IMR-90 (cell line): Measurements from ENCODE around the gene DSCAML1. TPM values are rescaled to one million over a fixed set of nuclear protein-coding genes. Genes with fewer than 3 reads are reported as not detected.

Source experiments
- ATAC-seq: fragments of 200-7000 bp; cut with Tn5 transposase; 2 replicates; pipeline ENCODE4 v1.9.1; 2020; ENCODE audit warnings: low read depth, mild to moderate bottlenecking, moderate library complexity
- BruUV-seq: library from RNA; stranded (reverse); fragments of 400-500 nt; replicated peaks from 2 replicates; lab custom pipeline; 2021; lab: Mats Ljungman, UMichigan
- CTCF ChIA-PET: fragments of 300-600 bp; formaldehyde crosslinking; extraction: SDS; loops from one replicate; lab custom pipeline; 2021; ENCODE audit warnings: antibody characterized with exemption; lab: Yijun Ruan, JAX
- POLR2A ChIA-PET: fragments of 300-600 bp; sonication (Branson Sonifier 250); formaldehyde crosslinking; loops from one replicate; lab custom pipeline; 2022; ENCODE audit warnings: antibody characterized with exemption; ENCODE audit not compliant: unreplicated experiment; lab: Charles Lee
- DNase-seq: peaks from one replicate; pipeline ENCODE4 v3.0.0; 2013
- H2AFZ ChIP-seq: replicated peaks from 2 replicates; pipeline ENCODE3; 2013; ENCODE audit warnings: low read length, mild to moderate bottlenecking; ENCODE audit not compliant: poor library complexity
- H2AK5ac ChIP-seq: 2 replicates; pipeline ENCODE4 v1.6.1; 2013; ENCODE audit warnings: low read depth, low read length, inconsistent platforms
- H2AK9ac ChIP-seq: replicated peaks from 2 replicates; pipeline ENCODE3; 2013; ENCODE audit warnings: mild to moderate bottlenecking, low read depth, low read length, moderate library complexity; ENCODE audit not compliant: poor library complexity
- H2BK120ac ChIP-seq: 2 replicates; pipeline ENCODE4 v1.6.1; 2013; ENCODE audit warnings: low read depth, low read length, inconsistent platforms
- H2BK15ac ChIP-seq: 3 replicates; pipeline ENCODE4 v1.6.1; 2013; ENCODE audit warnings: low read depth, low read length, inconsistent platforms
- H2BK20ac ChIP-seq: 2 replicates; pipeline ENCODE4 v1.6.1; 2013; ENCODE audit warnings: low read depth, mild to moderate bottlenecking, inconsistent platforms, low read length, moderate library complexity
- H2BK5ac ChIP-seq: 2 replicates; pipeline ENCODE4 v1.6.1; 2013; ENCODE audit warnings: mild to moderate bottlenecking, low read depth, low read length, inconsistent platforms; ENCODE audit not compliant: poor library complexity, severe bottlenecking
- H3K14ac ChIP-seq: replicated peaks from 2 replicates; pipeline ENCODE4 v1.6.1; 2013; ENCODE audit warnings: low read depth, low read length, inconsistent platforms
- H3K18ac ChIP-seq: 2 replicates; pipeline ENCODE4 v1.6.1; 2013; ENCODE audit warnings: low read depth, low read length, control low read depth
- H3K23ac ChIP-seq: 2 replicates; pipeline ENCODE4 v1.6.1; 2013; ENCODE audit warnings: low read depth, low read length, inconsistent platforms
- H3K27ac ChIP-seq: 2 replicates; pipeline ENCODE4 v1.5.1; 2013; ENCODE audit warnings: mild to moderate bottlenecking, control low read depth, low read length; ENCODE audit not compliant: insufficient read depth
- H3K27me3 ChIP-seq: 2 replicates; pipeline ENCODE4 v1.6.1; 2013; ENCODE audit warnings: low read length; ENCODE audit not compliant: control insufficient read depth, insufficient read depth
- H3K36me3 ChIP-seq: 2 replicates; pipeline ENCODE4 v1.6.1; 2013; ENCODE audit warnings: low read length, mixed read lengths; ENCODE audit not compliant: control insufficient read depth, insufficient read depth
- H3K4ac ChIP-seq: 2 replicates; pipeline ENCODE4 v1.6.1; 2013; ENCODE audit warnings: low read depth, low read length, inconsistent platforms
- H3K4me1 ChIP-seq: 2 replicates; pipeline ENCODE4 v1.6.1; 2013; ENCODE audit warnings: low read length, mixed read lengths; ENCODE audit not compliant: control insufficient read depth, insufficient read depth
- H3K4me2 ChIP-seq: 2 replicates; pipeline ENCODE4 v1.6.1; 2013; ENCODE audit warnings: low read depth, mild to moderate bottlenecking, control low read depth, low read length, moderate library complexity
- H3K4me3 ChIP-seq: 2 replicates; pipeline ENCODE4 v1.5.1; 2013; ENCODE audit warnings: low read depth, mild to moderate bottlenecking, control low read depth, low read length, moderate library complexity; ENCODE audit not compliant: insufficient read depth
- H3K56ac ChIP-seq: 2 replicates; pipeline ENCODE4 v1.6.1; 2013; ENCODE audit warnings: low read length, inconsistent platforms; ENCODE audit not compliant: insufficient read depth; ENCODE audit errors: extremely low read depth
- H3K79me1 ChIP-seq, 2 experiments: 2 replicates each; pipeline ENCODE4 v1.6.1; 2013; ENCODE audit warnings: low read length in 2 of 2, inconsistent platforms in 1 of 2, low read depth in 1 of 2
- H3K9ac ChIP-seq: 2 replicates; pipeline ENCODE4 v1.6.1; 2013; ENCODE audit warnings: low read depth, low read length, control low read depth
- H3K9me1 ChIP-seq: 2 replicates; pipeline ENCODE4 v1.6.1; 2013; ENCODE audit warnings: low read length, inconsistent platforms; ENCODE audit not compliant: insufficient read depth
- H3K9me3 ChIP-seq: 2 replicates; pipeline ENCODE4 v1.6.1; 2013; ENCODE audit warnings: low read length; ENCODE audit not compliant: control insufficient read depth, insufficient read depth
- H4K20me1 ChIP-seq: 2 replicates; pipeline ENCODE4 v1.6.1; 2013; ENCODE audit warnings: low read length, inconsistent platforms; ENCODE audit not compliant: insufficient read depth
- H4K5ac ChIP-seq: 2 replicates; pipeline ENCODE4 v1.6.1; 2013; ENCODE audit warnings: mild to moderate bottlenecking, low read depth, low read length, control low read depth
- H4K8ac ChIP-seq, 2 experiments: 2 replicates each; pipeline ENCODE4 v1.6.1; 2013; ENCODE audit warnings: low read depth in 2 of 2, low read length in 2 of 2, control low read depth in 1 of 2, inconsistent platforms in 1 of 2
- H4K91ac ChIP-seq: 2 replicates; pipeline ENCODE4 v1.6.1; 2013; ENCODE audit warnings: low read depth, low read length, inconsistent platforms; ENCODE audit not compliant: insufficient read depth
- BHLHE40 ChIP-seq: fragments of 150-350 bp; IDR thresholded peaks from 2 replicates; pipeline ENCODE4 v1.6.1; 2016; ENCODE audit warnings: mild to moderate bottlenecking, low read depth, low read length
- CEBPB ChIP-seq: IDR thresholded peaks from 2 replicates; pipeline ENCODE4 v1.6.1; 2012; ENCODE audit warnings: low read depth, low read length, improper control_type of control experiment
- ELK1 ChIP-seq: fragments of 150-350 bp; IDR thresholded peaks from 2 replicates; pipeline ENCODE4 v1.6.1; 2016; ENCODE audit warnings: low read depth, mild to moderate bottlenecking, low read length, moderate library complexity, borderline replicate concordance
- MAFK ChIP-seq: IDR thresholded peaks from 2 replicates; pipeline ENCODE4 v1.6.1; 2012; ENCODE audit warnings: low read depth, low read length, improper control_type of control experiment
- MXI1 ChIP-seq: IDR thresholded peaks from 2 replicates; pipeline ENCODE4 v1.6.1; 2012; ENCODE audit warnings: low read depth, mild to moderate bottlenecking, low read length, moderate library complexity, borderline replicate concordance
- SMC3 ChIP-seq: fragments of 150-350 bp; IDR thresholded peaks from 2 replicates; pipeline ENCODE4 v1.6.1; 2016; ENCODE audit warnings: low read depth, mild to moderate bottlenecking, antibody characterized with exemption, low read length, moderate library complexity
- WGBS, 2 experiments: methylation state at CpG; one replicate each; pipeline versions ENCODE4 v1.1.5 to v1.1.7; 2013; ENCODE audit warnings: missing lambda C conversion rate in 2 of 2; ENCODE audit not compliant: insufficient read length in 1 of 2; ENCODE audit errors: extremely low coverage in 2 of 2; 5-methylcytosine and 5-hydroxymethylcytosine counted together
- dilution Hi-C: fragments of 300-500 bp; cut with HindIII; formaldehyde crosslinking; loops from one replicate; pipeline ENCODE4 v1.14.3; 2018; ENCODE audit warnings: low sequenced_read_pairs; ENCODE audit not compliant: unreplicated experiment
- in situ Hi-C: fragments of 300-500 bp; cut with MboI; formaldehyde crosslinking; loops from 3 replicates; pipeline ENCODE4 v1.14.3; 2019; ENCODE audit warnings: low sequenced_read_pairs, inconsistent platforms, mixed read lengths
- intact Hi-C: fragments of 100-400 bp; cut with micrococcal nuclease; formaldehyde crosslinking; loops from 2 replicates; pipeline ENCODE4 v1.10.0; 2022
- polyA plus RNA-seq, 3 experiments: library from polyadenylated mRNA; depleted of rRNA; stranded (reverse); fragments of >200 nt; gene quantifications; 2 replicates each; pipeline ENCODE4 v1.2.3, GENCODE V29; 2012; ENCODE audit warnings: low replicate concordance in 1 of 3
- total RNA-seq: library from RNA; depleted of rRNA; stranded (reverse); fragments of >200 nt; gene quantifications from 2 replicates; pipeline ENCODE4 v1.2.3, GENCODE V29; 2012

DSCAML1 gene
- total and polyA plus RNA-seq, 2 of the 4 experiments (the other 2 are of a cell fraction) = not detected

GRCh38 chr11:117792992-117793391 lies 4.0 kb downstream of the DSCAML1 start:
- BruUV-seq = no TSS peak
- POLR2A ChIA-PET = no interaction called here
- Histone ChIP-seq H2AFZ (no peak overlapping the region), H3K23ac (no peak overlapping the region), H4K8ac (no peak overlapping the region), H3K79me1 (no peaks in the 10 kb centered on the region), H4K5ac (no peak overlapping the region), H2BK20ac (no peak overlapping the region), H2AK9ac (no peak overlapping the region), H3K56ac (no peak overlapping the region), H3K4me3 (no peak overlapping the region), H3K4ac (no peak overlapping the region), H3K27ac (no peak overlapping the region), H3K4me1 (no peaks in the 10 kb centered on the region), H3K4me2 (no peak overlapping the region), H3K14ac (no peak overlapping the region), H3K9me3 (no peaks in the 10 kb centered on the region), H2BK15ac (no peak overlapping the region), H2BK120ac (no peak overlapping the region), H3K9me1 (no peaks in the 10 kb centered on the region), H3K36me3 (no peaks in the 10 kb centered on the region), H4K20me1 (no peaks in the 10 kb centered on the region), H3K18ac (no peak overlapping the region), H2BK5ac (no peak overlapping the region), H3K27me3 (peaks cover 39% of the 10 kb centered on the region), H4K91ac (no peak overlapping the region), H2AK5ac (no peak overlapping the region), H3K9ac (no peak overlapping the region)
- in situ Hi-C loops (no loop called here), dilution Hi-C loops (no loop called here), intact Hi-C loops (no loop called here)
- no peak for DNase-seq
- TF ChIP-seq SMC3 = no peak
- no peak for TF ChIP-seq MXI1
- TF ChIP-seq BHLHE40 = no peak
- TF ChIP-seq CEBPB = no peak
- no peak for TF ChIP-seq ELK1
- TF ChIP-seq MAFK = no peak
- whole genome bisulfite sequencing, 2 experiments = 20% methylated on average over 1 of the region's 6 CpGs; no CpG with 5 or more reads in 1 of the 2 experiments
- CTCF ChIA-PET = no interaction called here
- no peak for ATAC-seq
